GM21526 (cell line): ENCODE measurements around the gene PITPNM3.

Source experiments
- ATAC-seq: cut with Tn5 transposase; IDR thresholded peaks from one replicate; pipeline ENCODE4 v1.9.1; 2021; ENCODE audit warnings: moderate library complexity; ENCODE audit not compliant: unreplicated experiment, low FRiP score

Gene PITPNM3

GRCh38 chr17:6465206-6466003, 91.0 kb downstream of the PITPNM3 start:
- ATAC-seq: no peak

GRCh38 chr17:6464446-6465041, 91.8 kb downstream of the PITPNM3 start:
- no peak for ATAC-seq

GRCh38 chr17:6463616-6464445, 92.5 kb downstream of the PITPNM3 start:
- no peak for ATAC-seq

GRCh38 chr17:6462692-6463091, 93.7 kb downstream of the PITPNM3 start:
- no peak for ATAC-seq

- ATAC-seq: no peak
Observed at GRCh38 chr17:6461792-6462524, 94.4 kb downstream of the PITPNM3 start.

GRCh38 chr17:6461246-6461645, 95.1 kb downstream of the PITPNM3 start:
- ATAC-seq: no peak

GRCh38 chr17:6460531-6461161, 95.7 kb downstream of the PITPNM3 start:
- no peak for ATAC-seq

GRCh38 chr17:6458460-6458950, 97.8 kb downstream of the PITPNM3 start:
- ATAC-seq: no peak

GRCh38 chr17:6457688-6458459, 98.5 kb downstream of the PITPNM3 start:
- no peak for ATAC-seq

GRCh38 chr17:6456914-6457687, 99.3 kb downstream of the PITPNM3 start:
- no peak for ATAC-seq

GRCh38 chr17:6456321-6456720, 100.0 kb downstream of the PITPNM3 start:
- ATAC-seq: no peak

GRCh38 chr17:6455321-6455705, 101.0 kb downstream of the PITPNM3 start:
- ATAC-seq: no peak

GRCh38 chr17:6454495-6455320, 101.6 kb downstream of the PITPNM3 start:
- ATAC-seq: no peak

- no peak for ATAC-seq
Observed at GRCh38 chr17:6453279-6454024, 102.9 kb downstream of the PITPNM3 start.

- no peak for ATAC-seq
Observed at GRCh38 chr17:6452471-6453266, 103.7 kb downstream of the PITPNM3 start.
